ENCODE measurements around the gene GLDN.
"Not testable (repeated sequence)": the region's sequence is repeated elsewhere in the genome, so short reads cannot be mapped to it uniquely, and the experiment has no call there.

Gene GLDN

GRCh38 chr15:51414256-51414860 is 72.9 kb downstream of the GLDN start:
- H3K27ac ChIP-seq (ENCODE audit: low read depth, low read length): no peak overlapping the region
- H2AK5ac ChIP-seq (ENCODE audit: low read length): no peak overlapping the region
- DNase-seq: no peak
- whole genome bisulfite sequencing (ENCODE audit: extremely low coverage, insufficient coverage, low lambda C conversion rate): no CpG with 5 or more reads among the region's 4 CpGs
- no peak overlapping the region for H3K23ac ChIP-seq (ENCODE audit: low read length)
- H3K56ac ChIP-seq (ENCODE audit: low read length): no peak overlapping the region
- no peak overlapping the region for H2BK15ac ChIP-seq (replicated peaks; ENCODE audit: low read depth)
- peaks cover 2% of the 10 kb centered on the region for H3K4me1 ChIP-seq (ENCODE audit: control insufficient read depth, low read depth, low read length)
- H3K18ac ChIP-seq (ENCODE audit: low read length): no peak overlapping the region
- H2BK120ac ChIP-seq (ENCODE audit: low read depth, low read length): no peak overlapping the region
- H2BK5ac ChIP-seq (ENCODE audit: low read length): no peak overlapping the region
- H3K79me2 ChIP-seq (ENCODE audit: control insufficient read depth, insufficient read depth, low read length): no peaks in the 10 kb centered on the region
- no peak overlapping the region for H3K4ac ChIP-seq (ENCODE audit: low read depth, low read length)
- H4K5ac ChIP-seq (ENCODE audit: low read length): no peak overlapping the region
- H3K4me2 ChIP-seq (ENCODE audit: low read length): no peak overlapping the region
- no peaks in the 10 kb centered on the region for H3K36me3 ChIP-seq (ENCODE audit: control insufficient read depth, insufficient read depth, low read length)
- H3K27me3 ChIP-seq (ENCODE audit: insufficient read depth, low read length, poor library complexity): no peaks in the 10 kb centered on the region
- no peak overlapping the region for H4K8ac ChIP-seq (ENCODE audit: low read depth, low read length)
- no peak overlapping the region for H3K4me3 ChIP-seq (ENCODE audit: low read length)
- no peaks in the 10 kb centered on the region for H3K79me1 ChIP-seq (ENCODE audit: low read length)
- H3K9ac ChIP-seq (ENCODE audit: low read length): no peak overlapping the region

DNA sequence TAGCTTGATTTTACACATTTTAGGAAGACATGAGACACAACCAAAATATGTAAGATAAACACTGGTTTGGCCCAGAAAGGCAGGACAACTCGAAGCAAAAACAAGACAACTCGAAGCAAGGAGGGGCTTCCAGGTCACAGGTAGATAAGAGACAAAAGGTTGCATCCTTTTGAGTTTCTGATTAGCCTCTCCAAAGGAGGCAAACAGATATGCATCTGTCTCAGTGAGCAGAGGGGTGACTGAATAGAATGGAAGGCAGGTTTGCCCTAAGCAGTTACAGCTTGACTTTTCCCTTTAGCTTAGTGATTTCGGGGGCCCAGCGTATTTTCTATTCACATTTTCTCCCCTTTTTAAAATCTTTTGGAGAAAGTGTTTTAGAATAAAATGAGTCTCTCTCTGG is 74.7 kb downstream of the GLDN start:
- H3K4me1 ChIP-seq (ENCODE audit: control insufficient read depth, low read depth, low read length): peaks cover 2% of the 10 kb centered on the region
- no peaks in the 10 kb centered on the region for H3K79me2 ChIP-seq (ENCODE audit: control insufficient read depth, insufficient read depth, low read length)
- H3K4ac ChIP-seq (ENCODE audit: low read depth, low read length): peak overlapping the region; percentile 31
- no peak overlapping the region for H3K4me3 ChIP-seq (ENCODE audit: low read length)
- peak overlapping the region; percentile 85 for H2BK15ac ChIP-seq (replicated peaks; ENCODE audit: low read depth)
- no peak overlapping the region for H4K5ac ChIP-seq (ENCODE audit: low read length)
- peak; percentile 75 for DNase-seq
- no peak overlapping the region for H3K23ac ChIP-seq (ENCODE audit: low read length)
- H3K18ac ChIP-seq (ENCODE audit: low read length): no peak overlapping the region
- no peak overlapping the region for H2BK5ac ChIP-seq (ENCODE audit: low read length)
- H3K4me2 ChIP-seq (ENCODE audit: low read length): no peak overlapping the region
- no peaks in the 10 kb centered on the region for H3K79me1 ChIP-seq (ENCODE audit: low read length)
- H2BK120ac ChIP-seq (ENCODE audit: low read depth, low read length): no peak overlapping the region
- no peak overlapping the region for H3K9ac ChIP-seq (ENCODE audit: low read length)
- no peaks in the 10 kb centered on the region for H3K36me3 ChIP-seq (ENCODE audit: control insufficient read depth, insufficient read depth, low read length)
- WGBS (ENCODE audit: extremely low coverage, insufficient coverage, low lambda C conversion rate): no CpG with 5 or more reads among the region's 4 CpGs
- H3K27ac ChIP-seq (ENCODE audit: low read depth, low read length): no peak overlapping the region
- no peak overlapping the region for H4K8ac ChIP-seq (ENCODE audit: low read depth, low read length)
- H3K56ac ChIP-seq (ENCODE audit: low read length): no peak overlapping the region
- H3K27me3 ChIP-seq (ENCODE audit: insufficient read depth, low read length, poor library complexity): no peaks in the 10 kb centered on the region
- no peak overlapping the region for H2AK5ac ChIP-seq (ENCODE audit: low read length)

DNA sequence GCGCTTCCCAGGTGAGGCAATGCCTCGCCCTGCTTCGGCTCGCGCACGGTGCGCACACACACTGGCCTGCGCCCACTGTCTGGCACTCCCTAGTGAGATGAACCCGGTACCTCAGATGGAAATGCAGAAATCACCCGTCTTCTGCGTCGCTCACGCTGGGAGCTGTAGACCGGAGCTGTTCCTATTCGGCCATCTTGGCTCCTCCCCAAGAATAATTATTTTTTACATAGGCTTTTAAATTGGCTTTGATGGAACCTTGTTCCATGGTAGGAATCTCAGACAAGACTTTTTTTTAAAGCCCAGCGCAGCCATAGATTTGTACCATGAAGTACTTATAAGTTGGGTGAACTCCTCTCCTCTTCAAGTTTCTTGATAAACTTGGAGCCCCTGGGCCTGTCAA is 81.6 kb downstream of the GLDN start:
- H2BK120ac ChIP-seq (ENCODE audit: low read depth, low read length); H3K18ac ChIP-seq (ENCODE audit: low read length); H3K4me1 ChIP-seq (ENCODE audit: control insufficient read depth, low read depth, low read length); H3K36me3 ChIP-seq (ENCODE audit: control insufficient read depth, insufficient read depth, low read length); H3K79me2 ChIP-seq (ENCODE audit: control insufficient read depth, insufficient read depth, low read length); H4K8ac ChIP-seq (ENCODE audit: low read depth, low read length); H2BK5ac ChIP-seq (ENCODE audit: low read length); H3K27me3 ChIP-seq (ENCODE audit: insufficient read depth, low read length, poor library complexity); H3K9ac ChIP-seq (ENCODE audit: low read length); H3K27ac ChIP-seq (ENCODE audit: low read depth, low read length); H3K4me3 ChIP-seq (ENCODE audit: low read length); H3K4ac ChIP-seq (ENCODE audit: low read depth, low read length); H3K23ac ChIP-seq (ENCODE audit: low read length); H4K5ac ChIP-seq (ENCODE audit: low read length); H3K56ac ChIP-seq (ENCODE audit: low read length); H3K79me1 ChIP-seq (ENCODE audit: low read length); H2BK15ac ChIP-seq (replicated peaks; ENCODE audit: low read depth); H2AK5ac ChIP-seq (ENCODE audit: low read length); H3K4me2 ChIP-seq (ENCODE audit: low read length); DNase-seq: not testable (repeated sequence)
- WGBS (ENCODE audit: extremely low coverage, insufficient coverage, low lambda C conversion rate): no CpG with 5 or more reads among the region's 16 CpGs

GRCh38 chr15:51424780-51425179 is 83.3 kb downstream of the GLDN start:
- no peak overlapping the region for H3K9ac ChIP-seq (ENCODE audit: low read length)
- no peaks in the 10 kb centered on the region for H3K27me3 ChIP-seq (ENCODE audit: insufficient read depth, low read length, poor library complexity)
- H2BK120ac ChIP-seq (ENCODE audit: low read depth, low read length): no peak overlapping the region
- no peak overlapping the region for H2BK15ac ChIP-seq (replicated peaks; ENCODE audit: low read depth)
- H3K4me3 ChIP-seq (ENCODE audit: low read length): no peak overlapping the region
- no peak overlapping the region for H2BK5ac ChIP-seq (ENCODE audit: low read length)
- no peak overlapping the region for H3K56ac ChIP-seq (ENCODE audit: low read length)
- no peaks in the 10 kb centered on the region for H3K79me1 ChIP-seq (ENCODE audit: low read length)
- no peak overlapping the region for H3K18ac ChIP-seq (ENCODE audit: low read length)
- H3K4me2 ChIP-seq (ENCODE audit: low read length): no peak overlapping the region
- WGBS (ENCODE audit: extremely low coverage, insufficient coverage, low lambda C conversion rate): no CpG with 5 or more reads among the region's 1 CpG
- no peak overlapping the region for H3K27ac ChIP-seq (ENCODE audit: low read depth, low read length)
- H4K8ac ChIP-seq (ENCODE audit: low read depth, low read length): no peak overlapping the region
- no peak overlapping the region for H3K23ac ChIP-seq (ENCODE audit: low read length)
- no peaks in the 10 kb centered on the region for H3K4me1 ChIP-seq (ENCODE audit: control insufficient read depth, low read depth, low read length)
- no peak overlapping the region for H2AK5ac ChIP-seq (ENCODE audit: low read length)
- no peak for DNase-seq
- H3K36me3 ChIP-seq (ENCODE audit: control insufficient read depth, insufficient read depth, low read length): no peaks in the 10 kb centered on the region
- H3K4ac ChIP-seq (ENCODE audit: low read depth, low read length): no peak overlapping the region
- H3K79me2 ChIP-seq (ENCODE audit: control insufficient read depth, insufficient read depth, low read length): no peaks in the 10 kb centered on the region
- H4K5ac ChIP-seq (ENCODE audit: low read length): no peak overlapping the region

DNA sequence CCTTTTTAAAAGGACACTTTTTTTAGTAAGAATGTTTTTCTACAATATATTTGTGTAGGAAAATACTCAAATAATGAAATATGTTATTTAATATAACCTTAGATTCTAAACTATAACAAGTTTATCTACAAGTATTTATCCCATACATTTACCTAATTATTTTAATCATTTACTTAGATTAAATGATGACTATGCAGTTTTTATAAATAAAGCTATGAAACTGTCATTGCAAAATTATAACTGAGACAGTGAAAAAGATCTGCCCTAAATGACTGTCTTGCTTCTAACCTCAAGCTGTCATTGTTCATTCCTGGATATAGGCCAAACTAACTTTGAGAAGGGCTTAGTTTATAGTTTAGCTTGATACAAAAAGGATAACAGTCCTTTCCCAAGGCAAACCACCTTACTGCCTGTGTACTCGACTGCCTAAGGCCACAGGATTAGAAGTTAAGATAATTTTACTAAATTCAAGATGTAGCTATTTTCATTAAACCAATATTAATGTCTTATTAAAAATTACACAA is 84.1 kb downstream of the GLDN start:
- no peaks in the 10 kb centered on the region for H3K4me1 ChIP-seq (ENCODE audit: control insufficient read depth, low read depth, low read length)
- H2BK120ac ChIP-seq (ENCODE audit: low read depth, low read length): no peak overlapping the region
- no peaks in the 10 kb centered on the region for H3K79me2 ChIP-seq (ENCODE audit: control insufficient read depth, insufficient read depth, low read length)
- H4K8ac ChIP-seq (ENCODE audit: low read depth, low read length): no peak overlapping the region
- no peak overlapping the region for H3K18ac ChIP-seq (ENCODE audit: low read length)
- no peaks in the 10 kb centered on the region for H3K27me3 ChIP-seq (ENCODE audit: insufficient read depth, low read length, poor library complexity)
- no peak overlapping the region for H2BK15ac ChIP-seq (replicated peaks; ENCODE audit: low read depth)
- H3K79me1 ChIP-seq (ENCODE audit: low read length): no peaks in the 10 kb centered on the region
- no peak overlapping the region for H2BK5ac ChIP-seq (ENCODE audit: low read length)
- H4K5ac ChIP-seq (ENCODE audit: low read length): no peak overlapping the region
- no peak overlapping the region for H3K9ac ChIP-seq (ENCODE audit: low read length)
- no CpG with 5 or more reads among the region's 1 CpG for WGBS (ENCODE audit: extremely low coverage, insufficient coverage, low lambda C conversion rate)
- no peak overlapping the region for H2AK5ac ChIP-seq (ENCODE audit: low read length)
- H3K4me2 ChIP-seq (ENCODE audit: low read length): no peak overlapping the region
- no peak overlapping the region for H3K56ac ChIP-seq (ENCODE audit: low read length)
- H3K4ac ChIP-seq (ENCODE audit: low read depth, low read length): no peak overlapping the region
- no peak overlapping the region for H3K4me3 ChIP-seq (ENCODE audit: low read length)
- no peak overlapping the region for H3K27ac ChIP-seq (ENCODE audit: low read depth, low read length)
- DNase-seq: no peak
- no peaks in the 10 kb centered on the region for H3K36me3 ChIP-seq (ENCODE audit: control insufficient read depth, insufficient read depth, low read length)
- no peak overlapping the region for H3K23ac ChIP-seq (ENCODE audit: low read length)

GRCh38 chr15:51438526-51438925 is 97.1 kb downstream of the GLDN start:
- no peak overlapping the region for H3K27ac ChIP-seq (ENCODE audit: low read depth, low read length)

More at GRCh38 chr15:51438526-51438925, 97.1 kb downstream of the GLDN start:
- DNase-seq: no peak
- no peak overlapping the region for H3K4me2 ChIP-seq (ENCODE audit: low read length)
- no CpG with 5 or more reads among the region's 2 CpGs for WGBS (ENCODE audit: extremely low coverage, insufficient coverage, low lambda C conversion rate)
- H2AK5ac ChIP-seq (ENCODE audit: low read length): no peak overlapping the region
- no peak overlapping the region for H2BK15ac ChIP-seq (replicated peaks; ENCODE audit: low read depth)
- H2BK120ac ChIP-seq (ENCODE audit: low read depth, low read length): no peak overlapping the region
- no peaks in the 10 kb centered on the region for H3K79me2 ChIP-seq (ENCODE audit: control insufficient read depth, insufficient read depth, low read length)
- H3K18ac ChIP-seq (ENCODE audit: low read length): no peak overlapping the region
- H3K4me3 ChIP-seq (ENCODE audit: low read length): no peak overlapping the region
- H3K27me3 ChIP-seq (ENCODE audit: insufficient read depth, low read length, poor library complexity): no peaks in the 10 kb centered on the region
- no peak overlapping the region for H2BK5ac ChIP-seq (ENCODE audit: low read length)
- no peak overlapping the region for H3K56ac ChIP-seq (ENCODE audit: low read length)
- no peak overlapping the region for H3K23ac ChIP-seq (ENCODE audit: low read length)
- no peak overlapping the region for H3K4ac ChIP-seq (ENCODE audit: low read depth, low read length)
- H3K9ac ChIP-seq (ENCODE audit: low read length): no peak overlapping the region
- no peaks in the 10 kb centered on the region for H3K79me1 ChIP-seq (ENCODE audit: low read length)
- H3K36me3 ChIP-seq (ENCODE audit: control insufficient read depth, insufficient read depth, low read length): no peaks in the 10 kb centered on the region
- H4K8ac ChIP-seq (ENCODE audit: low read depth, low read length): no peak overlapping the region
- no peaks in the 10 kb centered on the region for H3K4me1 ChIP-seq (ENCODE audit: control insufficient read depth, low read depth, low read length)
- no peak overlapping the region for H4K5ac ChIP-seq (ENCODE audit: low read length)

Data from mesendoderm (in vitro differentiated cells).